Ovary (tissue), 3 donors: ENCODE data around the gene FGF6.

ENCODE experiments used
- POLR2A ChIP-seq: fragments of 450-650 bp; IDR thresholded peaks from one replicate; pipeline ENCODE4 v1.6.1; 2017; ENCODE audit warnings: antibody characterized with exemption, mild to moderate bottlenecking, moderate library complexity
- TF ChIP-seq, protein P1 (sequence below), 3 donors: fragments of 450-650 bp in 2 of 3; fragments of 200-600 bp in 1 of 3; IDR thresholded peaks; one replicate each; pipeline versions ENCODE4 v1.5.1 to v1.8.0; 2016 to 2022; ENCODE audit warnings: antibody characterized with exemption in 3 of 3, mild to moderate bottlenecking in 1 of 3
- donor health status: DM: no; HTN: no; CAD: no.

DNA sequence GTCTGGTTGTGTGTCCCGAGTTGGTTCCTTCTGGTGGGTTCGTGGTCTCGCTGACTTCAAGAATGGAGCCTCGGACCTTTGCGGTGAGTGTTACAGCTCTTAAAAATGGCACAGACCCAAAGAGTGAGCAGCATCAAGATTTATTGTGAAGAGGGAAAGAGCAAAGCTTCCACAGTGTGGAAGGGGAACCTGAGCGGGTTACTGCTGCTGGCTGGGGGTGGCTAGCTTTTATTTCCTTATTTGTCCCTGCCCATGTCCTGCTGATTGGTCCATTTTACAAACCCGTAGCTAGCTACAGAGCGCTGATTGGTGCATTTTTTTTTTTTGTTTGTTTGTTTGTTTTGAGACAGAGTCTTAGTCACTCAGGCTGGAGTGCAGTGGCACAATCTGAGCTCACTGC lies 29.3 kb downstream of the FGF6 start:
- TF ChIP-seq, protein P1, sequence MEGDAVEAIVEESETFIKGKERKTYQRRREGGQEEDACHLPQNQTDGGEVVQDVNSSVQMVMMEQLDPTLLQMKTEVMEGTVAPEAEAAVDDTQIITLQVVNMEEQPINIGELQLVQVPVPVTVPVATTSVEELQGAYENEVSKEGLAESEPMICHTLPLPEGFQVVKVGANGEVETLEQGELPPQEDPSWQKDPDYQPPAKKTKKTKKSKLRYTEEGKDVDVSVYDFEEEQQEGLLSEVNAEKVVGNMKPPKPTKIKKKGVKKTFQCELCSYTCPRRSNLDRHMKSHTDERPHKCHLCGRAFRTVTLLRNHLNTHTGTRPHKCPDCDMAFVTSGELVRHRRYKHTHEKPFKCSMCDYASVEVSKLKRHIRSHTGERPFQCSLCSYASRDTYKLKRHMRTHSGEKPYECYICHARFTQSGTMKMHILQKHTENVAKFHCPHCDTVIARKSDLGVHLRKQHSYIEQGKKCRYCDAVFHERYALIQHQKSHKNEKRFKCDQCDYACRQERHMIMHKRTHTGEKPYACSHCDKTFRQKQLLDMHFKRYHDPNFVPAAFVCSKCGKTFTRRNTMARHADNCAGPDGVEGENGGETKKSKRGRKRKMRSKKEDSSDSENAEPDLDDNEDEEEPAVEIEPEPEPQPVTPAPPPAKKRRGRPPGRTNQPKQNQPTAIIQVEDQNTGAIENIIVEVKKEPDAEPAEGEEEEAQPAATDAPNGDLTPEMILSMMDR (IDR thresholded peaks at IDR 0.05) = no peak
- TF ChIP-seq POLR2A = no peak
